ENCODE data around the gene TIMM17B. TPM values are rescaled to one million over a fixed set of nuclear protein-coding genes. Genes with fewer than 3 reads are reported as not detected.

The TIMM17B gene
- total RNA-seq, 1 experiment from 2014 or later: 89.7 TPM

DNA sequence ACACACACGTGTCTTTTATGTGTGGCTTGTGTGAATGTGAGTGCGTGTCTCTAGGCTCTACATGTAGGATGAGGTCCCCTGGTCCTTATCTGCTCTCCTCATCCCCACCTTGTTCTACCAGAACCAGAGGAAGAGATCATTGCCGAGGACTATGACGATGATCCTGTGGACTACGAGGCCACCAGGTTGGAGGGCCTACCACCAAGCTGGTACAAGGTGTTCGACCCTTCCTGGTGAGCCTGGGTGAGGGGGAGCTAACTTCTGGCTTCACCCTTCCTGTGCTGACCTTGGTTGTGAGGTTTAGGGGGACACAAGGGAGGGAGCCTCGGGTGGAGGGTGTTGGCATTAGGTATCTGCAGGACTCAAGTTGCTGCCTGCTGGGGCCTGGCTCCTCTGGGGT lies 3.5 kb upstream of the TIMM17B start:
- Histone ChIP-seq H4K91ac (ENCODE audit: insufficient read length, low read depth, low read length) (no peak overlapping the region), H3K9ac (ENCODE audit: extremely low read depth, insufficient read length, low read length) (no peak overlapping the region), H2AFZ (ENCODE audit: low read length) (no peak overlapping the region), H2BK12ac (ENCODE audit: insufficient read length, low read depth, low read length) (no peak overlapping the region), H3K27ac (ENCODE audit: insufficient read length, low read depth, low read length) (no peak overlapping the region), H4K8ac (replicated peaks; ENCODE audit: insufficient read length, low read depth, low read length) (no peak overlapping the region), H3K79me2 (ENCODE audit: insufficient read depth, low read length) (no peaks in the 10 kb centered on the region; the same call in 1 of the 2 replicates), H3K27me3 (ENCODE audit: insufficient read depth, low read length) (no peaks in the 10 kb centered on the region), H2BK20ac (ENCODE audit: low read depth, low read length, poor library complexity, severe bottlenecking) (no peak overlapping the region), H3K9me3 (ENCODE audit: control insufficient read depth, low read depth, low read length) (no peaks in the 10 kb centered on the region), H3K4me2 (ENCODE audit: insufficient read depth, insufficient read length, low read length) (no peak overlapping the region), H3K18ac (ENCODE audit: insufficient read length, low read depth, low read length) (no peak overlapping the region), H3K14ac (ENCODE audit: insufficient read depth, low read length) (no peak overlapping the region), H3T11ph (ENCODE audit: low read length) (no peak overlapping the region), H2BK15ac (ENCODE audit: low read depth, low read length) (no peak overlapping the region), H2BK5ac (ENCODE audit: insufficient read length, low read length) (no peak overlapping the region), H2BK120ac (ENCODE audit: low read depth, low read length, poor library complexity, severe bottlenecking) (no peak overlapping the region), H4K20me1 (ENCODE audit: control insufficient read depth, insufficient read depth, insufficient read length) (peaks cover 3% of the 10 kb centered on the region), H3K79me1 (ENCODE audit: insufficient read depth, low read depth, low read length, poor library complexity, severe bottlenecking) (no peaks in the 10 kb centered on the region), H3K4ac (ENCODE audit: low read depth, low read length) (no peak overlapping the region), H3K56ac (ENCODE audit: insufficient read length, low read depth, low read length) (no peak overlapping the region), H3K23me2 (ENCODE audit: insufficient read length, low read depth, low read length, poor library complexity, severe bottlenecking) (peaks cover 10% of the 10 kb centered on the region), H4K5ac (ENCODE audit: insufficient read length, low read depth, low read length) (no peak overlapping the region), H3K4me1 (ENCODE audit: insufficient read depth, low read length) (no peaks in the 10 kb centered on the region), H2AK5ac (ENCODE audit: insufficient read length, low read length) (no peak overlapping the region), H3K23ac (ENCODE audit: insufficient read length, low read depth, low read length) (no peak overlapping the region)
- H3K4me1 Mint-ChIP-seq: peaks cover 5 to 12% of the 10 kb centered on the region in 2 experiments
- no peaks in the 10 kb centered on the region; the same call in none of the 2 replicates for H3K27me3 Mint-ChIP-seq (ENCODE audit: low read depth)
- no peak for DNase-seq
- H3K27ac Mint-ChIP-seq: no peak overlapping the region
- H3K9me3 Mint-ChIP-seq: peaks cover 77 to 86% of the 10 kb centered on the region in 2 experiments
- no CpG with 5 or more reads among the region's 7 CpGs for WGBS (ENCODE audit: extremely low coverage, insufficient read length, low lambda C conversion rate)
- peaks cover 23 to 63% (median 44%) of the 10 kb centered on the region in 3 experiments for H3K36me3 Mint-ChIP-seq (ENCODE audit: insufficient read depth in 1 of 3, low read depth in 3 of 3)
- 0 out of 5 replicates have a peak overlapping the region, but pooled peaks of 1 of the 2 experiments have one; percentile 17 for H3K4me3 Mint-ChIP-seq
- TF ChIP-seq, protein P1, sequence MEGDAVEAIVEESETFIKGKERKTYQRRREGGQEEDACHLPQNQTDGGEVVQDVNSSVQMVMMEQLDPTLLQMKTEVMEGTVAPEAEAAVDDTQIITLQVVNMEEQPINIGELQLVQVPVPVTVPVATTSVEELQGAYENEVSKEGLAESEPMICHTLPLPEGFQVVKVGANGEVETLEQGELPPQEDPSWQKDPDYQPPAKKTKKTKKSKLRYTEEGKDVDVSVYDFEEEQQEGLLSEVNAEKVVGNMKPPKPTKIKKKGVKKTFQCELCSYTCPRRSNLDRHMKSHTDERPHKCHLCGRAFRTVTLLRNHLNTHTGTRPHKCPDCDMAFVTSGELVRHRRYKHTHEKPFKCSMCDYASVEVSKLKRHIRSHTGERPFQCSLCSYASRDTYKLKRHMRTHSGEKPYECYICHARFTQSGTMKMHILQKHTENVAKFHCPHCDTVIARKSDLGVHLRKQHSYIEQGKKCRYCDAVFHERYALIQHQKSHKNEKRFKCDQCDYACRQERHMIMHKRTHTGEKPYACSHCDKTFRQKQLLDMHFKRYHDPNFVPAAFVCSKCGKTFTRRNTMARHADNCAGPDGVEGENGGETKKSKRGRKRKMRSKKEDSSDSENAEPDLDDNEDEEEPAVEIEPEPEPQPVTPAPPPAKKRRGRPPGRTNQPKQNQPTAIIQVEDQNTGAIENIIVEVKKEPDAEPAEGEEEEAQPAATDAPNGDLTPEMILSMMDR (conservative IDR thresholded peaks at IDR 0.05): no peak
